GM18861 (cell line): ENCODE results near the gene ISL2.

Experiments used
- ATAC-seq: cut with Tn5 transposase; IDR thresholded peaks from one replicate; pipeline ENCODE4 v1.9.1; 2021; ENCODE audit not compliant: unreplicated experiment

The ISL2 gene

GRCh38 chr15:76327191-76328105 lies 9.1 kb upstream of the ISL2 start:
- ATAC-seq = no peak

GRCh38 chr15:76328106-76328696 lies 8.4 kb upstream of the ISL2 start:
- no peak for ATAC-seq

- no peak for ATAC-seq
Observed at GRCh38 chr15:76328958-76329357, 7.6 kb upstream of the ISL2 start.

DNA sequence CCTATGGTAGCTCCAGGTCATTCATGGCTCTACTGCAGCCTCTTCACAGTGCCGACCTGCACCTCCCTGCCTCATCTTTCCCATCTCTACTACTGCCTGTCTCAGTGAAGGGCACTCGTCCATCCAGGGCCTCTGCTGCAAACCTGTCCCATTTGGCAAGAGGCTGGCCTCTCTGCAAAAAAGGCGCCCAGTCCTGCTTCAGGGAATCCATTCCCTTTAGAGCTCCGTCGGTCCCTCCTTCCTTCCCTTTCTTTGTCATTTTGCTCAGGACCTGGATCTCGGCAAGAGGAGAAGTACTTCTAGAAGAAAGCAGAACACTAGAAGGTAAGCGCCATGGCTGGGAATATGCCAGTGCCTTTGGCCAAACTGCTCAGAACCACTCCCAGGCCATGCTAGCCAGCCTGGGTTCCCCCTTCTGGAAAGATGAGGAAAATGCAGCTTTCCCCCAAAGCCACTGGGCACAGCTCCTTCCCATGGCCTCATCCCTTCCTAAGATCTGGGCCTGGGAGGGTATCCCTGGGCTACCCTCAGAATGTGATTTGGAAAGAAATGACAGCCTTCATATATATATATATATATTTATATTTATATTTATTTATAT lies 6.4 kb upstream of the ISL2 start:
- ATAC-seq = no peak

DNA sequence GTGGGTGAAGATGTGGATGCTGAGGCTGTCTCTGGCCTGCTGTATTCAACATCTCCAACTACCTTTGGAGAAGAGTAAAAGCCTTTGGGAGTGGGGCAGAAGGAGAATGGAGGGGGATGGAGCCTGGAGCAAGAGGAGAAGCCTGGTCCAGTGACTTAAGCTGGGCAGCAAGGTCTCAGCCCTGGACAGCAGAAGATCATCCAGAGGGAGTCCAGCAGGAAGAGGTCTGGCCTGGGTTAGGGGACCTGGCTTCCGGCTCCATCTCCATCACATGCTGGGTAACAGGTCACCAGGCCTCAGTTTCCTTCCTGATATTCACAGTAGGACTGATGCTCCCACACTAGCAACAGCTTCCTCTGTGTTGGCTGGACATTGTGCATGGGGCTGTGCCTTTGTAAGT lies 3.8 kb upstream of the ISL2 start:
- no peak for ATAC-seq

- no peak for ATAC-seq
Observed at GRCh38 chr15:76333309-76333708, 3.3 kb upstream of the ISL2 start.

DNA sequence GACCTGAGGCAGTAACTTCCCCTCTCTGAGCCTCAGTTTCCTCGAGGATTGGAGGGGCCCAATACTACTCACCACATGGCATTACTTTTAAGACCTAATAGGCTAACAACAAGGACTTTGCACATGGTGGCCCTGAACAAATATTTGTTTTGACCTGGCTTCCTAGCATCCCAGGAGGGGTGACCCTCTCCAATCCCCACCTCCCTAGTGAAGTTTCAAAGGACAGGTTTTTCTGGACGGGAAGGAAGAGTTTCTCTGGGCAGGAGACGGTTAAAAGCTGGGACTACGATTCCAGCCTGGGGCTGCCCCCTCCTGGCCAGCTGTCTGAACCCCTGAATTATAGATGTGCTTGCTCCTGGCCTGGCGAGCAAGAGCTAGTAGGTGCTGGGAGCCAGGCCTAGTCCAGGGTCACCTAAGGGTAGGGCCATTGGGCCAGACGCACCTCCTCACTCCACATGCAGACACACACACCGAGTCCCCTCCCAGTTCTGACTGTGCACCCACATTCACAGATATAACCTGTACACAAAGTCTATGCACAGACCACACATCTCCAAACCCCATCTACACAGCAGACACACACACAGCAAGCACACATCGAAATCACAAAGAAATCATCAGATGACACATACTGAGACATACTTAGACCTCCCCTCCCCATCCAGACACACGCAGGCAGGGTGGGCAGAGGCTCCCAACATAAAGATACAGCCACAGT lies 2.7 kb upstream of the ISL2 start:
- ATAC-seq = no peak

- no peak for ATAC-seq
Observed at GRCh38 chr15:76334438-76335306, 1.9 kb upstream of the ISL2 start.

DNA sequence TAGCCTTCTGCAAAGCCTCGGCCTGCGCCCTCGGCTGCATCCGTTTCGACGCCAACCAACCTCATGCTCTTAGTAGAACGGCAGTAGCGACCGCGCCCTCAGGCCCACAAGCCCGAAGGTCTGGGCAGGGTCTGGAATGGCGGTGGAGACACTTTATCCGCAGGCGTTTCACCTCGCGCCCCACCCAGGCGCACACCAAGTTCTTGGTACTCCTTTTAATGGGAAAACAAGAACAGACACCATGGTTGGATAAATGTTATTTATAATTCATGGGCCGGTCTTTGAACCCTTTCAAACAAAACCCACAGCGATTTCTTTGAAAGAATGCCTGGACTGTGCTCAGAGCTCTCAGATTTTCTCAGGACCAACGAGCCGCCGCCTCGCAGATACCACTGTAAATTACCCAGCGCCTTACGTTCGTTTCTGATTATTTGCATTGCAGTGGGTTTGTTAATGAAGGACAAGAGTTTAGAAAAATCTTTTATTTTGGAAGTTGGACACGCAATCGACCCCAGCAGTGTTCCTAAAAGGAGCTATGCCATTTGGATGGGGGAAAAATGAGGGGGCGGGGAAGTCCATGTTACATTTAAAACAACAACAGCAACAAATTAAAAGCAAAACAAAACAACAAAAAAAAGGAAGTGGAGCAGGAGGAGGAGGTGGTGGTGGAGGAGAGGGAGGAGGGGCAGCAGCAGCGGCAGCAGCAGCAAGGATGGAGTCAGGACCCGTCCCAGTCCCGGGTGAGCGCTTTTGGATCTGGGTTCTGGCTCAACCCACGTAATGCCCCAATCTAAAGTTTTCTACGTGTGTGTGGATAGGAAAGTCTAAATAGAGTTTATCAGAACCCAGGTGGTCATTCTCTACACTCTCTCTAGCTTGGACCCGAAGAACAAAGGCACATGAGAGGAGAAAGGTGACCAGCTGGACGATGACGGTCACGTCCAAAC lies 993 bp upstream of the ISL2 start:
- no peak for ATAC-seq

DNA sequence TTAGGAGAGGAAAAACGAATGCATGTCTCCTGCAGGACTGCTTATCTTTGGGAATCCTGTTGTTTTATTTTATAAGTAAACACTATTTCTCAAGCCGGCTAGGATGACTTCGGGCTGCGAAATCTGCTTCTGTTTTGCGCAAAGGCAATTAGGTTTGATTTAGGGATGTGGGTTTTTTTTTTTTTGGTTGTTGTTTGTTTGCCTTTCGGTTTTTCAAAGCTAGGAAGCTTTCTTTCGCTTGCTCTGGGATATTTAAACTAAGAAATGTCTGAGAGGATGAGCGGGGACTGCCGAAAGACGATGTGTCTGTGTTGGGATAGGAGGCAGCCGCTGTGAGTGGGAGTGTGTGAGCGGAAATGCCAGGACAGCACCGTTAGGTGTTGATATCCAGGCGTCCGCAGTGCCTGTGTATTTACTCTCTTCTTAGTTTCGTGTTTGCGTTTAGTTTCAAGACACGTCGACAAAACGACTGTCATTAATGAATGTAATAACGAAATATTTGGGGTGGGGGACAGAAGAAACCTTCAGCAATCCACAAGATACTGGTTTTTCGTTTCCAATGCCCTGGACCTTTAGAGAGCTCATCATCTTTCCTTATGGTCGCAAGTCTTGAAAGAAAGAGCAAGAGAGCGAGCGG lies 604 bp downstream of the ISL2 start:
- no peak for ATAC-seq

DNA sequence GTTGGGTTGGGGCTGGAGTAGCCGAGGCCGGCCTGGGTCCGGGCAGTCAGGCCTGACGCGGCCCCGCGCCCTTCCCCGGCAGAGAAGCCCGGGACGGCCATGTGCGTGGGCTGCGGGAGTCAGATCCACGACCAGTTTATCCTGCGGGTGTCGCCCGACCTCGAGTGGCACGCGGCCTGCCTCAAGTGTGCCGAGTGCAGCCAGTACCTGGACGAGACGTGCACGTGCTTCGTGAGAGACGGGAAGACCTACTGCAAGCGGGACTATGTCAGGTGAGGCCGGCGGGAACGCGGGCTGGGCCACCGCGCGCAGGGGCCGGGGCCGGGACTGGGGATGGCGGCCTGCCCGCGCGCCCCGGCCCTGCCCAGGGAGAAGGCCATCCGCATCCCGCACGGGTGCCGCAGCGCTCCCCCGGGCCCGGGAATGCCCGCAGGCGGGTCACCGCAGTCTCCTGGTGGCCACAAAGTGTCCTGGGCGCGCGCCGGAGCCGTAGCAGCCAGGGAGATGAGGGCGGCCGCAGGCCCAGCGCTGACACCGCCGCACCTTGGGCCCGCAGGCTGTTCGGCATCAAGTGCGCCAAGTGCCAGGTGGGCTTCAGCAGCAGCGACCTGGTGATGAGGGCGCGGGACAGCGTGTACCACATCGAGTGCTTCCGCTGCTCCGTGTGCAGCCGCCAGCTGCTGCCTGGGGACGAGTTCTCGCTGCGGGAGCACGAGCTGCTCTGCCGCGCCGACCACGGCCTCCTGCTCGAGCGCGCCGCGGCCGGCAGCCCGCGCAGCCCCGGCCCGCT lies 1.3 kb downstream of the ISL2 start:
- no peak for ATAC-seq

- no peak for ATAC-seq
Observed at GRCh38 chr15:76338486-76339304, 2.1 kb downstream of the ISL2 start.

GRCh38 chr15:76339305-76340197 lies 3.0 kb downstream of the ISL2 start:
- no peak for ATAC-seq

DNA sequence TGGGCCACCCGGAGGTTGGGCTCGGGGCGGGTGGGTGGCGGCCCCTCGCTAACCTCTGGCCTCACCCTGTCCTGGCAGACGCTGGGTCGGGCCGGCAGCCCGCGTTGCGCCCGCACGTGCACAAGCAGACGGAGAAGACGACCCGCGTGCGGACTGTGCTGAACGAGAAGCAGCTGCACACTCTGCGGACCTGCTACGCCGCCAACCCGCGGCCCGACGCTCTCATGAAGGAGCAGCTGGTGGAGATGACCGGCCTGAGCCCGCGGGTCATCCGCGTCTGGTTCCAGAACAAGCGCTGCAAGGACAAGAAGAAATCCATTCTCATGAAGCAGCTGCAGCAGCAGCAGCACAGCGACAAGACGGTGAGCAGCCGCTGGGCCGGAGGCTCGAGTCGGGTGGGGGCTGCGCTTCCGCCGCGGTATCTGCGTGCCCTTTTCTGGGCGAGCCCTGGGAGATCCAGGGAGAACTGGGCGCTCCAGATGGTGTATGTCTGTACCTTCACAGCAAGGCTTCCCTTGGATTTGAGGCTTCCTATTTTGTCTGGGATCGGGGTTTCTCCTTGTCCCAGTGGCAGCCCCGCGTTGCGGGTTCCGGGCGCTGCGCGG lies 3.7 kb downstream of the ISL2 start:
- ATAC-seq = no peak

GRCh38 chr15:76340803-76341365 lies 4.3 kb downstream of the ISL2 start:
- no peak for ATAC-seq
